ENCODE measurements around the gene SLC25A10. TPM values are rescaled to one million over a fixed set of nuclear protein-coding genes. Genes with fewer than 3 reads are reported as not detected.
A peak's percentile ranks its signal among the peaks of the same experiment; 100 is the strongest.

Gene SLC25A10
- total and polyA plus RNA-seq, 2 of the 4 experiments (the other 2 are of a cell fraction), result 14.9 to 19.0 TPM

DNA sequence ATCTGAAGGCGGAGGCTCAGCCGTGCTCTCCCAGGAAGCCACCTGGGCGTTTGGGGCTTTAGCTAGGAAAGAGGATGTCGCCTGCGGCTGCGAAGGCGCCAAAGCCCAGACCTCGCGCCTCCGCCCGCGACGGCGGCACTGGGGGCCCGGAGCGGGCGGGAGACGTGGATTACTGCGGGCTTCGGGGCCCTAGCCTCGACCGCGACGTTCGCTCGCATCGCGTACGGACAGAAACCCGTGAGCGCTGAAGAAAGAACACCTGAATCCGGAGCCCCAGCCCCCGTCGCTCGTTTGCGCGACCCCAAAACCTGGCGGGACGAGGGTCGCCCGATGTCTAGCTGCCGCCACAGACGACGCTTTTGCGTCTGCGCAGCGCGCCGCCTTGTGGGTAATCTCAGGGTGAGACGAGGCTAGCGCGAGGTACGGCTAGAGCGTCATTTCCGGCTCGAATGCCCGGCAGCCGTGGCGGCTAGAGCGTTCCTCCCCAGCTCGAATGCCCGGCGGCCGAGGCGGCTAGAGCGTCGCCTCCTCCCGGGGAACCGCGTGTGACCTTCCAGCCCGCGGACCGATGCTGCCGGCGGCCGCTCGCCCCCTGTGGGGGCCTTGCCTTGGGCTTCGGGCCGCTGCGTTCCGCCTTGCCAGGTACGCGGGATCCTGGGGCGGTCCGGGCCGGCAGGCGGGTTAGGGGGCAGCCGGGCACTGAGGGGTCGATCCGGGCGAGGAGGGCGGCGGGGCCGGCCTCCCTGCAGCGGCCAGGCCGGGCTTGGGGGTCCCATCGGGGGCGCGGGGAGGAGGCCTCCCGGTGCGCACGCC lies 8.9 kb upstream of the SLC25A10 start, which contains the start of gene MRPL12:
MRPL12 (plus strand) TSS at position 434 of the 813 bp plus-strand sequence; CDS start at position 569, 135 bp downstream.
- ChIA-PET POLR2A (ENCODE audit: unreplicated experiment) (interaction anchor here (0.5 to 0.6 kb wide), 3 partner anchors 14 to 840 kb away, joined by 4 to 9 read pairs (median 5); no protein-coding TSS in a partner anchor), CTCF (no interaction called here)
- no peaks in the 10 kb centered on the region for H3K9me3 ChIP-seq (ENCODE audit: control insufficient read depth, insufficient read depth, low read length)
- peaks cover 7% of the 10 kb centered on the region for H3K4me1 ChIP-seq (ENCODE audit: control insufficient read depth, insufficient read depth, low read length)
- H3K79me1 ChIP-seq (ENCODE audit: low read depth in 1 of 2, low read length in 2 of 2), result peaks cover 15 to 57% of the 10 kb centered on the region in 2 experiments
- H3K14ac ChIP-seq (replicated peaks; ENCODE audit: low read depth, low read length), result peak within 1 kb of the TSS; percentile 90
- H4K91ac ChIP-seq (ENCODE audit: insufficient read depth, low read depth, low read length), result peak within 1 kb of the TSS; percentile 50; the same call in 1 of the 2 replicates
- in situ Hi-C loops (cut with MboI; ENCODE audit: low sequenced_read_pairs) (no loop called here), dilution Hi-C loops (cut with HindIII; ENCODE audit: low sequenced_read_pairs, unreplicated experiment) (no loop called here), intact Hi-C loops (cut with micrococcal nuclease) (no loop called here)
- H2AK5ac ChIP-seq (ENCODE audit: low read depth, low read length), result peak within 1 kb of the TSS; percentile 87
- no peaks in the 10 kb centered on the region for H3K9me1 ChIP-seq (ENCODE audit: insufficient read depth, low read length)
- peak within 1 kb of the TSS; percentile 75 for H2AK9ac ChIP-seq (replicated peaks; ENCODE audit: low read depth, low read length, poor library complexity)
- no peak within 1 kb of the TSS for H2BK20ac ChIP-seq (ENCODE audit: low read depth, low read length)
- peak within 1 kb of the TSS; percentile 79 for H3K4me3 ChIP-seq (ENCODE audit: insufficient read depth, low read depth, low read length)
- H2BK5ac ChIP-seq (ENCODE audit: low read depth, low read length, poor library complexity, severe bottlenecking), result peak within 1 kb of the TSS; percentile 69
- H4K20me1 ChIP-seq (ENCODE audit: insufficient read depth, low read length), result peaks cover 37% of the 10 kb centered on the region
- no peak within 1 kb of the TSS for H3K18ac ChIP-seq (ENCODE audit: low read depth, low read length)
- H2BK120ac ChIP-seq (ENCODE audit: low read depth, low read length), result no peak within 1 kb of the TSS
- DNase-seq, result peak; percentile 89
- WGBS, 2 experiments (ENCODE audit: extremely low coverage in 2 of 2, insufficient read length in 1 of 2), result 1% methylated on average over 62 of the region's 102 CpGs; no CpG with 5 or more reads in 1 of the 2 experiments
- no TSS peak for BruUV-seq (replicated peaks)
- H3K23ac ChIP-seq (ENCODE audit: low read depth, low read length), result peak within 1 kb of the TSS; percentile 54
- H3K56ac ChIP-seq (ENCODE audit: extremely low read depth, insufficient read depth, low read length), result peak within 1 kb of the TSS; percentile 74
- H3K27me3 ChIP-seq (ENCODE audit: control insufficient read depth, insufficient read depth, low read length), result no peaks in the 10 kb centered on the region
- TF ChIP-seq, protein P1, sequence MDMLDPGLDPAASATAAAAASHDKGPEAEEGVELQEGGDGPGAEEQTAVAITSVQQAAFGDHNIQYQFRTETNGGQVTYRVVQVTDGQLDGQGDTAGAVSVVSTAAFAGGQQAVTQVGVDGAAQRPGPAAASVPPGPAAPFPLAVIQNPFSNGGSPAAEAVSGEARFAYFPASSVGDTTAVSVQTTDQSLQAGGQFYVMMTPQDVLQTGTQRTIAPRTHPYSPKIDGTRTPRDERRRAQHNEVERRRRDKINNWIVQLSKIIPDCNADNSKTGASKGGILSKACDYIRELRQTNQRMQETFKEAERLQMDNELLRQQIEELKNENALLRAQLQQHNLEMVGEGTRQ (IDR thresholded peaks at IDR 0.05; ENCODE audit: low read depth, low read length), result peak; percentile 1; the same call in 1 of the 2 replicates
- TF ChIP-seq BHLHE40 (IDR thresholded peaks at IDR 0.05; ENCODE audit: low read depth, low read length) (no peak), MXI1 (IDR thresholded peaks at IDR 0.05; ENCODE audit: borderline replicate concordance, low read depth, low read length) (peak; percentile 69; the same call in 1 of the 2 replicates), MAFK (IDR thresholded peaks at IDR 0.05; ENCODE audit: low read depth, low read length) (no peak), MAZ (IDR thresholded peaks at IDR 0.05; ENCODE audit: borderline replicate concordance, low read depth, low read length) (peak; percentile 21; the same call in 1 of the 2 replicates), FOS (IDR thresholded peaks at IDR 0.05; ENCODE audit: low read depth, low read length) (peak; percentile 10; the same call in 1 of the 2 replicates), POLR2A (IDR thresholded peaks at IDR 0.05; ENCODE audit: low read depth, low read length) (peak; percentile 83)
- TF ChIP-seq, protein P2, sequence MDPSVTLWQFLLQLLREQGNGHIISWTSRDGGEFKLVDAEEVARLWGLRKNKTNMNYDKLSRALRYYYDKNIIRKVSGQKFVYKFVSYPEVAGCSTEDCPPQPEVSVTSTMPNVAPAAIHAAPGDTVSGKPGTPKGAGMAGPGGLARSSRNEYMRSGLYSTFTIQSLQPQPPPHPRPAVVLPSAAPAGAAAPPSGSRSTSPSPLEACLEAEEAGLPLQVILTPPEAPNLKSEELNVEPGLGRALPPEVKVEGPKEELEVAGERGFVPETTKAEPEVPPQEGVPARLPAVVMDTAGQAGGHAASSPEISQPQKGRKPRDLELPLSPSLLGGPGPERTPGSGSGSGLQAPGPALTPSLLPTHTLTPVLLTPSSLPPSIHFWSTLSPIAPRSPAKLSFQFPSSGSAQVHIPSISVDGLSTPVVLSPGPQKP (IDR thresholded peaks at IDR 0.05; ENCODE audit: borderline replicate concordance, low read depth, low read length), result 0 out of 2 replicates have a peak, but pooled peaks have one; percentile 3
- H3K4ac ChIP-seq (ENCODE audit: low read depth, low read length), result peak within 1 kb of the TSS; percentile 77
- H3K27ac ChIP-seq (ENCODE audit: insufficient read depth, low read length), result peak within 1 kb of the TSS; percentile 86
- H3K36me3 ChIP-seq (ENCODE audit: control insufficient read depth, insufficient read depth, low read length), result peaks cover 30% of the 10 kb centered on the region
- peak within 1 kb of the TSS; percentile 87 for H3K4me2 ChIP-seq (ENCODE audit: low read depth, low read length)
- peak within 1 kb of the TSS; percentile 87 for H3K9ac ChIP-seq (ENCODE audit: low read depth, low read length)
- peak within 1 kb of the TSS; percentile 93 for H2AFZ ChIP-seq (replicated peaks; ENCODE audit: low read length, poor library complexity)
- ATAC-seq (ENCODE audit: low read depth), result peak; percentile 93
- H4K8ac ChIP-seq (ENCODE audit: low read depth in 2 of 2, low read length in 2 of 2), result peak within 1 kb of the TSS; percentile 60 to 96
- no peak within 1 kb of the TSS for H2BK15ac ChIP-seq (ENCODE audit: low read depth, low read length)
- H4K5ac ChIP-seq (ENCODE audit: low read depth, low read length), result peak within 1 kb of the TSS; percentile 62

Data from IMR-90 (cell line).